ENCODE data around the gene PRKCA.

PRKCA gene

GRCh38 chr17:66407864-66408263 lies 105.5 kb downstream of the PRKCA start:
- Histone ChIP-seq H3K79me2 (ENCODE audit: insufficient read depth, low read depth) (no peaks in the 10 kb centered on the region), H3K27ac (no peak overlapping the region), H4K20me1 (ENCODE audit: insufficient read depth) (no peaks in the 10 kb centered on the region), H3K36me3 (ENCODE audit: insufficient read depth) (no peaks in the 10 kb centered on the region), H3K4me1 (ENCODE audit: low read depth, poor library complexity, severe bottlenecking) (no peaks in the 10 kb centered on the region), H3K4me3 (IDR thresholded peaks at IDR 0.05; ENCODE audit: insufficient read depth, low read depth, low read length) (no peak overlapping the region), H3K27me3 (ENCODE audit: insufficient read depth, low read depth) (no peaks in the 10 kb centered on the region), H3K9ac (no peak overlapping the region), H3K4me2 (no peak overlapping the region), H2AFZ (ENCODE audit: low read depth) (no peak overlapping the region)
- no peak for TF ChIP-seq CTCF (conservative IDR thresholded peaks at IDR 0.05; ENCODE audit: low read depth, low read length)

GRCh38 chr17:66411520-66411919 lies 109.1 kb downstream of the PRKCA start:
- H3K4me3 ChIP-seq (IDR thresholded peaks at IDR 0.05; ENCODE audit: insufficient read depth, low read depth, low read length) = no peak overlapping the region
- H3K79me2 ChIP-seq (ENCODE audit: insufficient read depth, low read depth) = no peaks in the 10 kb centered on the region
- H3K27me3 ChIP-seq (ENCODE audit: insufficient read depth, low read depth) = no peaks in the 10 kb centered on the region
- H3K9ac ChIP-seq = no peak overlapping the region
- H3K36me3 ChIP-seq (ENCODE audit: insufficient read depth) = no peaks in the 10 kb centered on the region
- H3K4me2 ChIP-seq = no peak overlapping the region
- no peaks in the 10 kb centered on the region for H4K20me1 ChIP-seq (ENCODE audit: insufficient read depth)
- TF ChIP-seq CTCF (conservative IDR thresholded peaks at IDR 0.05; ENCODE audit: low read depth, low read length) = no peak
- H3K27ac ChIP-seq = no peak overlapping the region
- no peaks in the 10 kb centered on the region for H3K4me1 ChIP-seq (ENCODE audit: low read depth, poor library complexity, severe bottlenecking)
- no peak overlapping the region for H2AFZ ChIP-seq (ENCODE audit: low read depth)

GRCh38 chr17:66412857-66413558 lies 110.6 kb downstream of the PRKCA start:
- no peaks in the 10 kb centered on the region for H3K79me2 ChIP-seq (ENCODE audit: insufficient read depth, low read depth)
- no peak overlapping the region for H3K4me3 ChIP-seq (IDR thresholded peaks at IDR 0.05; ENCODE audit: insufficient read depth, low read depth, low read length)
- no peak overlapping the region for H3K9ac ChIP-seq
- no peaks in the 10 kb centered on the region for H3K36me3 ChIP-seq (ENCODE audit: insufficient read depth)
- H3K27ac ChIP-seq = no peak overlapping the region
- H3K4me1 ChIP-seq (ENCODE audit: low read depth, poor library complexity, severe bottlenecking) = no peaks in the 10 kb centered on the region
- no peak overlapping the region for H3K4me2 ChIP-seq
- TF ChIP-seq CTCF (conservative IDR thresholded peaks at IDR 0.05; ENCODE audit: low read depth, low read length) = no peak
- no peaks in the 10 kb centered on the region for H4K20me1 ChIP-seq (ENCODE audit: insufficient read depth)
- no peaks in the 10 kb centered on the region for H3K27me3 ChIP-seq (ENCODE audit: insufficient read depth, low read depth)
- H2AFZ ChIP-seq (ENCODE audit: low read depth) = no peak overlapping the region

- no peak overlapping the region for H3K4me2 ChIP-seq
Measured at GRCh38 chr17:66413559-66414520, 111.4 kb downstream of the PRKCA start.

More at GRCh38 chr17:66413559-66414520, 111.4 kb downstream of the PRKCA start:
- Histone ChIP-seq H3K4me3 (IDR thresholded peaks at IDR 0.05; ENCODE audit: insufficient read depth, low read depth, low read length) (no peak overlapping the region), H4K20me1 (ENCODE audit: insufficient read depth) (no peaks in the 10 kb centered on the region), H3K36me3 (ENCODE audit: insufficient read depth) (no peaks in the 10 kb centered on the region), H3K4me1 (ENCODE audit: low read depth, poor library complexity, severe bottlenecking) (no peaks in the 10 kb centered on the region), H3K27ac (no peak overlapping the region), H3K27me3 (ENCODE audit: insufficient read depth, low read depth) (no peaks in the 10 kb centered on the region), H3K79me2 (ENCODE audit: insufficient read depth, low read depth) (no peaks in the 10 kb centered on the region), H2AFZ (ENCODE audit: low read depth) (no peak overlapping the region), H3K9ac (no peak overlapping the region)
- TF ChIP-seq CTCF (conservative IDR thresholded peaks at IDR 0.05; ENCODE audit: low read depth, low read length) = no peak
